Endodermal cell (in vitro differentiated cells): ENCODE measurements around the gene RALGAPA1. TPM values are rescaled to one million over a fixed set of nuclear protein-coding genes. Genes with fewer than 3 reads are reported as not detected.
"Not testable (repeated sequence)": the region's sequence is repeated elsewhere in the genome, so short reads cannot be mapped to it uniquely, and the experiment has no call there.

Source experiments
- DNase-seq: peaks from one replicate; pipeline ENCODE4 v3.0.0-alpha.2; 2017
- H3K27ac ChIP-seq: 2 replicates; pipeline ENCODE4 v1.5.1; 2013; ENCODE audit warnings: mild to moderate bottlenecking, low read depth, low read length, moderate library complexity
- H3K27me3 ChIP-seq: 2 replicates; pipeline ENCODE4 v1.6.1; 2013; ENCODE audit warnings: mild to moderate bottlenecking, low read length, moderate library complexity; ENCODE audit not compliant: insufficient read depth, control insufficient read depth, poor library complexity, severe bottlenecking
- H3K36me3 ChIP-seq: 2 replicates; pipeline ENCODE4 v1.7.0; 2013; ENCODE audit warnings: mild to moderate bottlenecking, low read length, moderate library complexity; ENCODE audit not compliant: control insufficient read depth, insufficient read depth
- H3K4me1 ChIP-seq: one replicate; pipeline ENCODE4 v1.7.0; 2013; ENCODE audit warnings: low read length; ENCODE audit not compliant: control insufficient read depth, insufficient read depth
- H3K4me3 ChIP-seq: 2 replicates; pipeline ENCODE4 v1.5.1; 2013; ENCODE audit warnings: mild to moderate bottlenecking, low read length, moderate library complexity
- H3K9ac ChIP-seq: 2 replicates; pipeline ENCODE4 v1.6.1; 2013; ENCODE audit warnings: mild to moderate bottlenecking, low read length, moderate library complexity; ENCODE audit not compliant: poor library complexity, severe bottlenecking; ENCODE audit errors: extremely low read depth
- H3K9me3 ChIP-seq: 2 replicates; pipeline ENCODE4 v1.6.1; 2013; ENCODE audit warnings: mild to moderate bottlenecking, low read length, moderate library complexity; ENCODE audit not compliant: control insufficient read depth
- H3K27ac Mint-ChIP-seq: 2 replicates; pipeline ENCODE4 v1.8.0; 2020; ENCODE audit warnings: mixed read lengths
- H3K27me3 Mint-ChIP-seq: 2 replicates; pipeline ENCODE4 v1.8.0; 2021; ENCODE audit warnings: mild to moderate bottlenecking, mixed read lengths; ENCODE audit not compliant: insufficient read depth
- H3K36me3 Mint-ChIP-seq: 2 replicates; pipeline ENCODE4 v1.8.0; 2020; ENCODE audit warnings: low read depth, mixed read lengths
- H3K4me1 Mint-ChIP-seq: 2 replicates; pipeline ENCODE4 v1.8.0; 2020; ENCODE audit warnings: mixed read lengths
- H3K4me3 Mint-ChIP-seq: 2 replicates; pipeline ENCODE4 v1.8.0; 2020; ENCODE audit warnings: mild to moderate bottlenecking, moderate library complexity, mixed read lengths
- H3K9me3 Mint-ChIP-seq: 2 replicates; pipeline ENCODE4 v1.8.0; 2020; ENCODE audit warnings: mild to moderate bottlenecking, mixed read lengths
- WGBS, 2 experiments: methylation state at CpG; one replicate each; pipeline versions ENCODE4 v1.1.5 to v1.1.7; 2013; ENCODE audit warnings: missing lambda C conversion rate in 2 of 2, mixed read lengths in 1 of 2; ENCODE audit not compliant: insufficient coverage in 1 of 2, insufficient read length in 1 of 2; 5-methylcytosine and 5-hydroxymethylcytosine counted together
- total RNA-seq, 2 donors: library from RNA; stranded (reverse); fragmentation: NEBNext Ultra II Directional in 1 of 2; extraction: Animal tissue kit (Norgen Biotek cat#: 25700) in 1 of 2; gene quantifications; 2 replicates in 1 of 2; 3 replicates in 1 of 2; pipeline ENCODE4 v1.2.1, GENCODE V29; 2021
- TF ChIP-seq, protein P1 (sequence below): fragments of 200-600 bp; sonication (generic); conservative IDR thresholded peaks from 2 replicates; pipeline ENCODE4 v1.5.0; 2021; ENCODE audit warnings: antibody characterized with exemption, mild to moderate bottlenecking

RALGAPA1 gene
- total RNA-seq, 2 donors from 2014 or later: 31.2 to 36.3 TPM

DNA sequence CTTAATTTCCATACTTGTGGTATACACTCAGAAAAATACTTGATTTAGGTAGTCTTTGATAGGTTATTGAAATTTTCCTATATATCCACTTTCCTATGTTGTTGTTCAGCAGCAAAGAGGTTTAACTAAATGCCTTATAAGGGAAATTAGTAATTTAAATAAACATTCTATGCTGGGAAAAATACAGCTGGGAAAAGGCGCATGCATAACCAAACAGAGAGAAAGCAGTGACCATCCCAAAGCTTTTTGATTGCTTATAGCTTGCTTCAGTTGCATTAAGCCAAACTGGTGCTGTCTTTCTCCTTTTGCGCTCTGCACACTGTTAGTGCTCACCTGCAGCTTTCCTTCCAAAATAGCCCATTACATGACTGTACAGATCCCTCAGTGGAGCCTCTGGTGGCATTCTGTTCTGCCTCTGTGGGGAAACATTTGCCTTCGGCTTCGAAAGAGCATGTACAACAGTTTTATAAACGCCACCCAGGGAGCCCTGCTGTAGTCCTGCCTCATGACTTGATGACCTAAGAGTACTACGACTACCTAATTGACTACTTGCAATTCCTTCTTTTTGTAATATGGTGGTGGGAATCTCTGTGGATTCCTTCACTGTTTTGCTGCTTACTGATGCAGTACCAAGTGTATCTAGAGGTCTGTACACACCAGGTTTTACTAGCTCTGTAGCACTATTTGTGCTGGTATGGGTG lies 120.8 kb downstream of the RALGAPA1 start:
- Histone ChIP-seq H3K27ac (no peak overlapping the region), H3K4me3 (no peak overlapping the region), H3K9ac (no peak overlapping the region), H3K36me3 (no peaks in the 10 kb centered on the region), H3K9me3 (no peaks in the 10 kb centered on the region), H3K4me1 (no peaks in the 10 kb centered on the region), H3K27me3 (no peaks in the 10 kb centered on the region)
- Mint-ChIP-seq H3K4me1 (no peaks in the 10 kb centered on the region), H3K9me3 (no peaks in the 10 kb centered on the region), H3K27me3 (no peaks in the 10 kb centered on the region), H3K4me3 (no peak overlapping the region), H3K27ac (no peak overlapping the region), H3K36me3 (peaks cover 3% of the 10 kb centered on the region)
- TF ChIP-seq, protein P1, sequence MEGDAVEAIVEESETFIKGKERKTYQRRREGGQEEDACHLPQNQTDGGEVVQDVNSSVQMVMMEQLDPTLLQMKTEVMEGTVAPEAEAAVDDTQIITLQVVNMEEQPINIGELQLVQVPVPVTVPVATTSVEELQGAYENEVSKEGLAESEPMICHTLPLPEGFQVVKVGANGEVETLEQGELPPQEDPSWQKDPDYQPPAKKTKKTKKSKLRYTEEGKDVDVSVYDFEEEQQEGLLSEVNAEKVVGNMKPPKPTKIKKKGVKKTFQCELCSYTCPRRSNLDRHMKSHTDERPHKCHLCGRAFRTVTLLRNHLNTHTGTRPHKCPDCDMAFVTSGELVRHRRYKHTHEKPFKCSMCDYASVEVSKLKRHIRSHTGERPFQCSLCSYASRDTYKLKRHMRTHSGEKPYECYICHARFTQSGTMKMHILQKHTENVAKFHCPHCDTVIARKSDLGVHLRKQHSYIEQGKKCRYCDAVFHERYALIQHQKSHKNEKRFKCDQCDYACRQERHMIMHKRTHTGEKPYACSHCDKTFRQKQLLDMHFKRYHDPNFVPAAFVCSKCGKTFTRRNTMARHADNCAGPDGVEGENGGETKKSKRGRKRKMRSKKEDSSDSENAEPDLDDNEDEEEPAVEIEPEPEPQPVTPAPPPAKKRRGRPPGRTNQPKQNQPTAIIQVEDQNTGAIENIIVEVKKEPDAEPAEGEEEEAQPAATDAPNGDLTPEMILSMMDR: no peak
- DNase-seq: no peak
- WGBS, 2 experiments: 90 to 94% methylated on average over 3 to 6 of the region's 6 CpGs

- Histone ChIP-seq H3K36me3 (peaks cover 5% of the 10 kb centered on the region), H3K9ac (no peak overlapping the region), H3K4me1 (no peaks in the 10 kb centered on the region), H3K4me3 (no peak overlapping the region), H3K9me3 (no peaks in the 10 kb centered on the region), H3K27ac (no peak overlapping the region), H3K27me3 (no peaks in the 10 kb centered on the region)
- Mint-ChIP-seq H3K4me1 (no peaks in the 10 kb centered on the region), H3K27ac (no peak overlapping the region), H3K36me3 (peaks cover 7% of the 10 kb centered on the region), H3K9me3 (no peaks in the 10 kb centered on the region), H3K27me3 (no peaks in the 10 kb centered on the region), H3K4me3 (no peak overlapping the region)
- 20% methylated on average over 1 of the region's 1 CpG; no CpG with 5 or more reads in 1 of the 2 experiments for WGBS, 2 experiments
- peak; percentile 62 for DNase-seq
- TF ChIP-seq, protein P1: peak; percentile 95
These were observed 121.7 kb downstream of the RALGAPA1 start for GRCh38 chr14:35687335-35687939.

DNA sequence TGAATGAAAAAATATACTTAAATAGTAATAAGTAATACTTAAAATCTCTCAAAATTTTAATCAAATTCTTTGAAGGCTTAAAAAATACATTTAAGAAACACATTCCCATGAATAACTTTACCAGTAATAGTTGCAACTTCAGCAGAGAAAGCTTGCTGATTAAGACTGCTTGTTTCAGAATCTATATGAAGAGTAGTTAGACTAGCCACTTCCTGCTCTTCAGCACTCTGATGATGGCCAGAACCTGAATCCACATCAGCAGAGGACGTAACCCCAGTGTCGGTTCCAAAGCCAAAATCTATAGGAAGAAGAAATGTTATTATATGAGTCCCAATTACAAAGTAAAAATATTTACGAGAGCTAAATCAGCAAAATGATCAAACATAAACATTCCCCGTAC lies 125.4 kb downstream of the RALGAPA1 start:
- H3K4me1 Mint-ChIP-seq, H3K4me3 ChIP-seq, H3K9me3 ChIP-seq, H3K4me3 Mint-ChIP-seq, H3K27ac Mint-ChIP-seq, H3K36me3 ChIP-seq, H3K27ac ChIP-seq, H3K27me3 ChIP-seq, H3K36me3 Mint-ChIP-seq, H3K9ac ChIP-seq, DNase-seq, H3K9me3 Mint-ChIP-seq, H3K27me3 Mint-ChIP-seq, H3K4me1 ChIP-seq: not testable (repeated sequence)
- 90% methylated on average over 2 of the region's 4 CpGs; no CpG with 5 or more reads in 1 of the 2 experiments for WGBS, 2 experiments
